ENCODE results near the gene GAS2L1. TPM values are rescaled to one million over a fixed set of nuclear protein-coding genes. Genes with fewer than 3 reads are reported as not detected.

The GAS2L1 gene
- total RNA-seq, 4 donors from 2014 or later: 7.5 to 31.6 (median 10.3) TPM

DNA sequence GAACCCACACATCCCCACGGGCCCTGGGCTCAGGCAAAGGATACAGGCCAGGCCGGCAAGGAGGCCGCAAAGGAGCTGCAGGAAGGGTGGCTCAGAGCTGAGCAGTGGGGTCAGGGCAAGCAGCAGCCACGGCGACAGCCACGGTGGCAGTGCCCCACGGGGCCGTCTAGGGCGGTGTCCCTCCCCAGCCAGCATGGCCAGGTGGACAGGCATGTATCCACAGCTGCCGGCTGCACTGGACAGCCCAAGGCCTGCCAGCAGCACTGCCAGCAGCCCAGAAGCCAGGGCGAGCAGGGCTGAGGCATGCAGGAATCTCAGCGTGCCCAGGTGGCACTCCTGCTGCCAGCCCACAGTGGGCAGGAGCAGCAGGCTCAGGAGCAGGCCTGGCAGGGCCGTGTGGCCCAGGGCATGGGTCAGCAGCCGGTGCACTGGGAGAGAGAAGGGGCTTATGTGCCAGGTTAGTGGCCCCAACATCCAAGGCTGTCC, 42.6 kb upstream of the GAS2L1 start:
- TF ChIP-seq, protein P1, sequence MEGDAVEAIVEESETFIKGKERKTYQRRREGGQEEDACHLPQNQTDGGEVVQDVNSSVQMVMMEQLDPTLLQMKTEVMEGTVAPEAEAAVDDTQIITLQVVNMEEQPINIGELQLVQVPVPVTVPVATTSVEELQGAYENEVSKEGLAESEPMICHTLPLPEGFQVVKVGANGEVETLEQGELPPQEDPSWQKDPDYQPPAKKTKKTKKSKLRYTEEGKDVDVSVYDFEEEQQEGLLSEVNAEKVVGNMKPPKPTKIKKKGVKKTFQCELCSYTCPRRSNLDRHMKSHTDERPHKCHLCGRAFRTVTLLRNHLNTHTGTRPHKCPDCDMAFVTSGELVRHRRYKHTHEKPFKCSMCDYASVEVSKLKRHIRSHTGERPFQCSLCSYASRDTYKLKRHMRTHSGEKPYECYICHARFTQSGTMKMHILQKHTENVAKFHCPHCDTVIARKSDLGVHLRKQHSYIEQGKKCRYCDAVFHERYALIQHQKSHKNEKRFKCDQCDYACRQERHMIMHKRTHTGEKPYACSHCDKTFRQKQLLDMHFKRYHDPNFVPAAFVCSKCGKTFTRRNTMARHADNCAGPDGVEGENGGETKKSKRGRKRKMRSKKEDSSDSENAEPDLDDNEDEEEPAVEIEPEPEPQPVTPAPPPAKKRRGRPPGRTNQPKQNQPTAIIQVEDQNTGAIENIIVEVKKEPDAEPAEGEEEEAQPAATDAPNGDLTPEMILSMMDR (IDR thresholded peaks at IDR 0.05; ENCODE audit: low read depth): no peak

DNA sequence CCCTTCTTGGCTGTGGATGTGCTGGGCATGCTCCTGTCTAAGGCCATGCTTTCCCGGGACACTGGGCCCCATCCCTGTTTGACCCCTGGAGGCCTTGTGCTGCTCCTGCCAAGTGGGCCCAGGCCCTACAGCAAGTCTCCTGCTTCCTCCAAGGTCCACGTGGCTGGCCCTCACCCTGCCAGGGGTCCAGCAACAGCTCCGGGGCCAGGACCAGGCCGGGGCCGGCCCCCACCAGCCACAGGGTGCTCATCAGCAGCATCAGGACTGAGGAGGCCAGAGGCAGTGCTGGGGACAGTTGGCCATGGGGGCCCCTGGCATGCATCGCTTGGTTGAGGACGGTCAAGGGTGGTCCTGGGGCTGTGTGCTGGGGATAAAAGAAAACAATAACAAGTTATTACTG, 41.1 kb upstream of the GAS2L1 start:
- TF ChIP-seq, protein P1 (IDR thresholded peaks at IDR 0.05; ENCODE audit: low read depth): no peak

DNA sequence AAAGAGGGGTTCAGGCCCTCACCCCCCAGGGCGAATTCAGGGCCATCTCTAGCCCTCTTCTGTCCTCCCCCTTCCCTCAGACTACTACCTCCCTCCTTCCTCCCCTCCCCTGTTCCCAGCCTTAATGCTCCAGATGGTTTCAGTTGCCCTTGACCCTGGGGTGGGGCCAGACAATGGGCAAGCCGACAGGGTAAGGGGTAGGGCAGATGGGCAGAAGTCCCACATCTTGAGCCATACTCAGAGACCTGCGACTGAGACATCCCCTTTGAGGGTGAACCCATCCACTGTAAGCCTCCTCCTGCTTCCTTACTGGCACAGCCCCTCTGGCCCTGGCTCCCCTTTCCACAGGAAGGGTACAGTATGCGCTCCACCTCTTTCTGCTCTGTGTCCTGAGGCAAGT, 40.5 kb upstream of the GAS2L1 start:
- TF ChIP-seq, protein P1 (IDR thresholded peaks at IDR 0.05; ENCODE audit: low read depth): no peak

DNA sequence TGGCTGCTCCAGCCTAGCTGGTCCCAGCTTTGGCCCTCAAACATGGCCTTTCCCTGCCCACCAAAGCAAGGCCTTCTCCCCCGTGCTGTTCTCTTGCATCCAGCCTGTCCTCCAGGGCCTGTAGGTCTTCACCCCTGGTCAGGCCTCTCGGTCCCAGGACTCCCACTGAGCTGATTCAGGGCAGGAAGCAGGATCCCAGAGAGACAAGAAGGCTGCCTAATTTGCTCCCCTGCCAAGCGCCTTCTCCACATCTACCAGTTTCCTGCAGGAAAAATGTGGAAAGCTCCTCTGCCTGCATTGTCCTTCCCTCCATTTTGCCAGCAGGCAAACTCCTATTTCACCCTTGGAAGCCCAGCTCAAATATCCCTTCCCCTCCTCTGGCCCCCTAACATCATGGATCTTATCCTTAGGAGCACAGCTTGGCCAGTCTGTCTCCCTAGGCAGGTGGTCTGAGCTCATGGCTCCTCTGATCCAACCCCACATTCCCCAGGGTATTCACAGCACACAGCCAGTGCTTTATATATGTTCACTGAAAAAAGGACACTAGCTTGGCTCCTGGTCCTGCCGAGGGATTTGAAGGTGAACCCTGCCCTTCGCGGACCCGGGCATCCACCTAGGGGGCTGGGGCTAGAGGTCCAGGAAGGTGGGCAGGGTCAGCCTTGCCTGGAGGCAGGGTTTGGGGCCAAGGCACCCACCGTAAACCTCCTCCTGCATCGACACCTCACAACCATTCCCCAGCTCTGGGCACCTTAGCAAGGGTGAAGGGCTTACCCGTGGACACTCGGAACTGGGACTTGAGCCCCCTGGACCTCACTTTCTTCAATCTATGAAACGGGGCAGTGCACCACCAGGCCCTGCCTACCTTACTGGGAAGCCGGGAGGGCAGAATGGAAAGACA, 39.6 kb upstream of the GAS2L1 start:
- TF ChIP-seq, protein P1 (IDR thresholded peaks at IDR 0.05; ENCODE audit: low read depth): no peak

DNA sequence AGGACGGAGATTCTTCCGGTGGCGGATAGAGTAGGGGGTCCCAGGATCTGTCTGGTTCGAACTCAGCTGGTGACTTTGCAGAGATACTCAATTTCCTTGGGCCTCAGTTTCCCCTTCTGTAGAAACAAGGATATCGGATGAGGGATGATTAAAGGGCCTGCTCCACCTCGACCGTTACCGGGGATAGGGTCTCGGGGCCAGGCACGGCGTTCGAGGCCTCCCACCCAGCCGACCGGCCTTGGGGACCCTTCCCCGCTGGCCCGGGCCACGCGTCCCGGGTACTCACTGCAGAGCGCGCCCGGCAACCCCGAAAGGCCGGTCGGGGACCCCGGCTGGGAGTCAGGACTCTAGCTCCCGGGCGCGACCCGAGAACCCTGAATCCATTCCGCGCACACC, 39.0 kb upstream of the GAS2L1 start:
- TF ChIP-seq, protein P1 (IDR thresholded peaks at IDR 0.05; ENCODE audit: low read depth): no peak

DNA sequence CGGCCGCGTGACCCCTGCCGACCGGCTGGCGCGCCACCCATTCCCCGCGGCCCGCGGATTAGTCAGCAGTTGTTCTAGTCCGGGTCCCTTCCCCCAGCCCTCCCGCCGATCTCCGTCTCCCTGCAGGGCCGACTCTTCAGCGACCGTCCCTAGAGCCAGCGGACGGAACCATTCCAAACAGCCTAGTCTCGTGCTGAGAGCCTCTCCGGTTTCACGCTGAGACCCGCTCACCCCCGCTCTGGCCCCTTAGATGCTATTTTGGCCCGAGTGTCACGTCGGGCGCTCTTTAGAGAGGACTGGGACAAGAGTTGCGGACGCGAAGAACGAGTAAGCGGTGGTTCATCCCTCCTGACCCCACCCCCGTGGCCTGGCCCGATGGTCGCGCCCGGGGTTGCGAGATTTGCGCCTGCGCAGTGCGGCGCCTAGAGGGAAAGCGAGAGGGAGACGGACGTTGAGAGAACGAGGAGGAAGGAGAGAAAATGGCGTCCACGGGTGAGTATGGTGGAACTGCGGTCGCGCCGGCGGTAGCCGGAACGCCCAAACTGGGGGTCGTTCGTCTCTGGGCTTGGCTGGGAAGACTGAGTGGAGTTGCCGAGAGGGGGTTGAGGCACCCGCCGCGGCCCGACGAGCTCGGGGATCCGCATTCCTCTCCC, 38.5 kb upstream of the GAS2L1 start, which contains the start of the genes EWSR1 and RHBDD3:
Gene EWSR1 (plus strand): TSS at position 411 of the 653 bp plus-strand sequence. CDS start 69 bp downstream, at position 480.
Gene RHBDD3 (minus strand): TSS at position 124 of the 653 bp plus-strand sequence. CDS start 2,355 bp downstream, outside the sequence.
- TF ChIP-seq, protein P1 (IDR thresholded peaks at IDR 0.05; ENCODE audit: low read depth): no peak
